K562 (cell line): ENCODE measurements around the gene TREX2. TPM values are rescaled to one million over a fixed set of nuclear protein-coding genes. Genes with fewer than 3 reads are reported as not detected.

Experiments
- CHAMP1 ChIP-seq: fragments of 450-650 bp; IDR thresholded peaks from 2 replicates; pipeline ENCODE4 v1.6.1; 2016; ENCODE audit warnings: mild to moderate bottlenecking
- CTBP1 ChIP-seq: fragments of 450-650 bp; IDR thresholded peaks from 2 replicates; pipeline ENCODE4 v1.6.1; 2016; ENCODE audit warnings: borderline replicate concordance
- CTCF ChIP-seq, 3 experiments: IDR thresholded peaks in 2 of 3; conservative IDR thresholded peaks in 1 of 3; 2 replicates each; pipeline ENCODE4 v1.5.1; 2011 to 2012; ENCODE audit warnings: low read length in 3 of 3, mild to moderate bottlenecking in 3 of 3, control low read depth in 2 of 3, improper control_type of control experiment in 1 of 3, inconsistent platforms in 1 of 3, low read depth in 1 of 3, mixed read lengths in 1 of 3, moderate library complexity in 1 of 3; ENCODE audit not compliant: insufficient read depth in 2 of 3
- CXXC5 ChIP-seq: fragments of 250-450 bp; sonication (Bioruptor Pico); IDR thresholded peaks from 2 replicates; pipeline ENCODE4 v1.8.0; 2022; ENCODE audit warnings: inconsistent platforms, mild to moderate bottlenecking, moderate library complexity
- KDM1A ChIP-seq, 2 experiments: fragments of 450-650 bp; IDR thresholded peaks; 2 replicates each; pipeline ENCODE4 v1.6.1; 2016; ENCODE audit warnings: mild to moderate bottlenecking in 2 of 2
- KLF10 ChIP-seq: fragments of 250-450 bp; sonication (Bioruptor Pico); IDR thresholded peaks from 2 replicates; pipeline ENCODE4 v1.6.1; 2021; ENCODE audit warnings: matching md5 sums
- LEF1 ChIP-seq: fragments of 450-650 bp; IDR thresholded peaks from 2 replicates; pipeline ENCODE4 v1.6.1; 2016; ENCODE audit warnings: mild to moderate bottlenecking
- MAZ ChIP-seq, 2 experiments: fragments of 450-650 bp in 1 of 2; sonication (generic) in 1 of 2; formaldehyde crosslinking; IDR thresholded peaks in 1 of 2; conservative IDR thresholded peaks in 1 of 2; 2 replicates each; pipeline versions ENCODE4 v1.4.0 to v1.5.0; 2020; ENCODE audit warnings: mild to moderate bottlenecking in 1 of 2, missing genetic modification reagents in 1 of 2
- PRMT5 ChIP-seq: sonication (generic); formaldehyde crosslinking; IDR thresholded peaks from 2 replicates; pipeline ENCODE4 v1.5.0; 2020; ENCODE audit warnings: missing genetic modification reagents
- SMAD4 ChIP-seq: fragments of 250-450 bp; sonication (Bioruptor Pico); conservative IDR thresholded peaks from 2 replicates; pipeline ENCODE4 v1.8.0; 2021; ENCODE audit warnings: inconsistent platforms, mild to moderate bottlenecking, moderate library complexity
- SOX6 ChIP-seq: fragments of 450-650 bp; IDR thresholded peaks from 2 replicates; pipeline ENCODE4 v1.6.1; 2014; ENCODE audit warnings: mild to moderate bottlenecking
- XRCC5 ChIP-seq: fragments of 200-400 bp; formaldehyde crosslinking; IDR thresholded peaks from 2 replicates; pipeline ENCODE4 v1.6.1; 2017; ENCODE audit warnings: low read depth, mild to moderate bottlenecking, low read length
- ZBTB33 ChIP-seq: sonication (generic); formaldehyde crosslinking; IDR thresholded peaks from 2 replicates; pipeline ENCODE4 v1.8.1; 2023; ENCODE audit warnings: mild to moderate bottlenecking, missing genetic modification reagents
- ZNF146 ChIP-seq: IDR thresholded peaks from one replicate; pipeline ENCODE4 v1.6.1; 2018; ENCODE audit warnings: missing compliant biosample characterization; ENCODE audit not compliant: unreplicated experiment
- polyA plus RNA-seq, 8 experiments: library from polyadenylated mRNA; depleted of rRNA in 4 of 8; stranded (reverse) in 5 of 8; unstranded in 3 of 8; fragments of >200 nt; fragmentation: Nextera tagmentation in 2 of 8; fragmentation: Illumina TruSeq in 1 of 8; extraction: Ambion mirVana in 2 of 8; extraction: Trizol in 1 of 8; gene quantifications; 2 replicates each; pipeline versions ENCODE4 v1.2.1 to v1.2.3, GENCODE V29; 2011 to 2014; ENCODE audit warnings: inconsistent platforms in 1 of 8, missing spikeins in 1 of 8
- total RNA-seq, 7 experiments: library from RNA; depleted of rRNA in 6 of 7; stranded (reverse); fragments of >200 nt in 6 of 7; fragmentation: Illumina TruSeq in 2 of 7; extraction: Trizol in 2 of 7; gene quantifications; 2 replicates each; pipeline versions ENCODE4 v1.2.1 to v1.2.3, GENCODE V29; 2011 to 2021; ENCODE audit warnings: low replicate concordance in 1 of 7
- TF ChIP-seq, protein P1 (sequence below): fragments of 450-650 bp; formaldehyde crosslinking; IDR thresholded peaks from 2 replicates; pipeline ENCODE4 v1.4.0; 2020; ENCODE audit warnings: mild to moderate bottlenecking, moderate library complexity

TREX2 gene
- total and polyA plus RNA-seq, 9 of the 15 experiments (the other 6 are each of a cell fraction or from before 2014, with no cell fraction given), result 0.07 to 1.5 (median 0.33) TPM; not detected in 2

- 0 out of 2 replicates have a peak, but pooled peaks have one; percentile 19 for TF ChIP-seq CHAMP1
- TF ChIP-seq, protein P1, sequence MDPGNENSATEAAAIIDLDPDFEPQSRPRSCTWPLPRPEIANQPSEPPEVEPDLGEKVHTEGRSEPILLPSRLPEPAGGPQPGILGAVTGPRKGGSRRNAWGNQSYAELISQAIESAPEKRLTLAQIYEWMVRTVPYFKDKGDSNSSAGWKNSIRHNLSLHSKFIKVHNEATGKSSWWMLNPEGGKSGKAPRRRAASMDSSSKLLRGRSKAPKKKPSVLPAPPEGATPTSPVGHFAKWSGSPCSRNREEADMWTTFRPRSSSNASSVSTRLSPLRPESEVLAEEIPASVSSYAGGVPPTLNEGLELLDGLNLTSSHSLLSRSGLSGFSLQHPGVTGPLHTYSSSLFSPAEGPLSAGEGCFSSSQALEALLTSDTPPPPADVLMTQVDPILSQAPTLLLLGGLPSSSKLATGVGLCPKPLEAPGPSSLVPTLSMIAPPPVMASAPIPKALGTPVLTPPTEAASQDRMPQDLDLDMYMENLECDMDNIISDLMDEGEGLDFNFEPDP (CRISPR knock-in tag), result no peak
- no peak for TF ChIP-seq KLF10 (CRISPR knock-in tag)
- no peak for TF ChIP-seq SOX6
- peak; percentile 99 to 100 (median 100) for TF ChIP-seq CTCF (IDR thresholded peaks at IDR 0.05 in 2 of 3, conservative IDR thresholded peaks at IDR 0.05 in 1 of 3; ENCODE audit: insufficient read depth in 2 of 3, low read depth in 1 of 3, low read length in 3 of 3)
- peak in 1 of 2 experiments; percentile 70; a peak in 2 of 4 replicates for TF ChIP-seq MAZ (CRISPR knock-in tag; conservative IDR thresholded peaks at IDR 0.05 in 1 of 2, IDR thresholded peaks at IDR 0.05 in 1 of 2)
- TF ChIP-seq PRMT5 (CRISPR knock-in tag), result no peak
- TF ChIP-seq XRCC5, result peak; percentile 78; the same call in 1 of the 2 replicates
- TF ChIP-seq CTBP1, result peak; percentile 40; the same call in 1 of the 2 replicates
- peak; percentile 58; the same call in 1 of the 2 replicates for TF ChIP-seq ZBTB33 (CRISPR knock-in tag)
- no peak for TF ChIP-seq ZNF146
- TF ChIP-seq CXXC5 (CRISPR knock-in tag), result 0 out of 2 replicates have a peak, but pooled peaks have one; percentile 29
- TF ChIP-seq LEF1, result no peak
- no peak for TF ChIP-seq KDM1A (IDR thresholded peaks at IDR 0.05)
- 0 out of 2 replicates have a peak, but pooled peaks have one; percentile 30 for TF ChIP-seq SMAD4 (CRISPR knock-in tag)
These were observed 45.4 kb downstream of the TREX2 start (continued) for GRCh38 chrX:153400146-153401132.
